HuH-7 (cell line): ENCODE measurements around the gene CHST11.

Source experiments
- DNase-seq: peaks from one replicate; pipeline ENCODE4 v3.0.0; 2011; ENCODE audit warnings: low spot score

The CHST11 gene

GRCh38 chr12:104504146-104504545 lies 47.4 kb downstream of the CHST11 start:
- DNase-seq = no peak

GRCh38 chr12:104505095-104505818 lies 48.5 kb downstream of the CHST11 start:
- no peak for DNase-seq

- DNase-seq = no peak
Measured at GRCh38 chr12:104506676-104507401, 50.1 kb downstream of the CHST11 start.

GRCh38 chr12:104507672-104508071 lies 50.9 kb downstream of the CHST11 start:
- no peak for DNase-seq

GRCh38 chr12:104508752-104509446 lies 52.2 kb downstream of the CHST11 start:
- DNase-seq = no peak

GRCh38 chr12:104510145-104510872 lies 53.6 kb downstream of the CHST11 start:
- DNase-seq = no peak

- DNase-seq = no peak
Measured at GRCh38 chr12:104510873-104511440, 54.2 kb downstream of the CHST11 start.

- no peak for DNase-seq
Measured at GRCh38 chr12:104513681-104514080, 56.9 kb downstream of the CHST11 start.

GRCh38 chr12:104514092-104514810 lies 57.5 kb downstream of the CHST11 start:
- DNase-seq = no peak

- DNase-seq = no peak
Measured at GRCh38 chr12:104515899-104516298, 59.2 kb downstream of the CHST11 start.

GRCh38 chr12:104516821-104517220 lies 60.1 kb downstream of the CHST11 start:
- DNase-seq = no peak

GRCh38 chr12:104517880-104518279 lies 61.1 kb downstream of the CHST11 start:
- DNase-seq = no peak

GRCh38 chr12:104519190-104520019 lies 62.7 kb downstream of the CHST11 start:
- no peak for DNase-seq

- no peak for DNase-seq
Measured at GRCh38 chr12:104520242-104520900, 63.6 kb downstream of the CHST11 start.

GRCh38 chr12:104521731-104522130 lies 65.0 kb downstream of the CHST11 start:
- DNase-seq = no peak

- no peak for DNase-seq
Measured at GRCh38 chr12:104522985-104523722, 66.4 kb downstream of the CHST11 start.

GRCh38 chr12:104524034-104524832 lies 67.5 kb downstream of the CHST11 start:
- no peak for DNase-seq

GRCh38 chr12:104526320-104526719 lies 69.6 kb downstream of the CHST11 start:
- no peak for DNase-seq
